NCI-H128 (cell line): Measurements from ENCODE around the gene IPO13.

Experiments
- DNase-seq: peaks from one replicate; lab custom pipeline; 2025; ENCODE audit not compliant: unreplicated experiment; lab: John Stamatoyannopoulos, UW

IPO13 gene

DNA sequence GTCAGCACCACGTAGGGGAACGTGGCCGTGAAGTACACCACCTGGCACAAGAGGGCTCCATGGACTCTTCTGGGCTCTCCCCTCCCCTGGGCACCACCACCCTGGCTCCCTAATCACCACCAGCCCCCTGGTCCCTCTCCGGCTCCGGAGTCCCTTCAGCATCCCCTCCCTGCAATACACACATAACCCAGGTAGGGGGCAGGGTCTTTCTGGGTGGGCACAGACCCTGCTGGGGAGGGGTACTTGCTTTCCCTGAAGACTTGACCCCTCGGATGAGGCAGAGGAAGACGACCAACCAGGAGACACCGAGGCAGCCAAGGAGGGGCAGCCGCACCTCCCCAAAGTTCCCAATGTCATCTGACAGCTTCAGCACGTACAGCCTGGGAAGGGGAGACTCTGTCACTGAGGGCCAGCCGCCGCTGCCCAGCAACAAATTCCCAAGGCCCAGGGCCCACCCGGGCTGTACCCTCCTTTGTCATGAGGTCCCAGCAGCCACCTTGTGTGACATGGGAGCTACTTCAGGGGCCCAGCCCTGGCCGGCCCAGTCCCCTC is 55.9 kb downstream of the IPO13 start:
- no peak for DNase-seq

DNA sequence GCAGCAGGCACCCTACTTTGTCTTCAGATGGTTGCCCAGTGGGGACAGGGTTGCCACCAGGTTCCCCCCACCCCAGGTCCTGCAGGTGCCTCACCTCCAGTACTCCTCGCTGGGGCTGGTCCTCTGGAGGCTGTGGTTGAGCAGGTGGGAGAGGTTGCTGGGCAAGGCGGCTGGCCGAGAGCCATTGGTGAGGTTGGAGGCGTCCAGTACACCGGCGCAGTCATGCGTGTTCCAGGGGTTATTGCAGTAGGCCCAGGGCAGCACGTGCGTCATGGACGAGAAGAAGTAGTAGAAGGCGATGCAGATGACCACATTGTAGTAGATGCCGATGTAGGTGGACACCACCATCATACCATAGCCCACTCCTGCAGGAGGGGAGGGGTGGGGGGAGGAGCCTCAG is 61.5 kb downstream of the IPO13 start:
- no peak for DNase-seq

DNA sequence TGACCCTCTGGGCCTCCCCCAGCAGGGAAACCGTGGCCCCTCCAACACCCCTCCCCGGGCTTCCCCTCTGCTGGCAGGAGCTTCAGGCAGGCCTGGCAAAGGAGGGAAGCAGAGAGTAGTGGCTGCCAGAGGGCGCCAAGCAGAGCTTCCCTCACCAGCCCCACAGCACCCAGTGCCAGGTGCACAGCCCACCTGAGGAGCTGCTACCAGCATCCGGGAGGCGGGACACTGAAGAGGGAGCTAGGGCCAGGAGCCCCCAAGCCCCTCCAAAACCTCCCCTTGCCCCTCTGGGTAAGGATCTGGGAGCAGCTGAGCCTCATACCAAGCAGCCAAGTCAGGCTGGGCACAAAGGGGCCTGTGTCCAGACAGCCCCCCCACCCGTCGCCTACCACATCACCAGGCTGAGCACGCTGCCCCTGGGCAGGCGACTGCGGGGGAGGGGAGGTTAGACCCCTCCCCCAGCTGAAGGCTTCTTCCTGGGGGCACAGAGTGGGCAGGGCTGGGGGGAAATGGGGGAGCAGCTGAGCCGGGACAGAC is 64.3 kb downstream of the IPO13 start:
- no peak for DNase-seq

DNA sequence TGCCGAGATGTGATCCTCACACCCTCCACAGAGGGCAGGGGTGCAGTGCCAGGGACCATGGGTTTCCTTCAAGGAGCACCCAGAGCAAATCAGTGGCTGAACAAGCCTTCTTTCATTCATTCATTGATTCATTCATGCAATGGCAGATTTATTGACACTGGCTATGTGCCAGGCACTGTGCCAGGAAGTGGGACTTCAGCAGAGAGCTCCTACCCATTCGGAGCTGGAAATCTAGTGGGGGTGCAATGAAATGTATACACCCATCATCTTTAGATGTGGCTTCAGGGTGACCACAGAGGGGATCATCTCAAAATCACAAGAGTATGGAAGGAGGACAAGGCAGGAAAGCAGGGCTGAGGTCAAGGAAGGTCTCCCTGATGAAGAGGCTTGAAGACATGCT is 65.7 kb downstream of the IPO13 start:
- DNase-seq: no peak

DNA sequence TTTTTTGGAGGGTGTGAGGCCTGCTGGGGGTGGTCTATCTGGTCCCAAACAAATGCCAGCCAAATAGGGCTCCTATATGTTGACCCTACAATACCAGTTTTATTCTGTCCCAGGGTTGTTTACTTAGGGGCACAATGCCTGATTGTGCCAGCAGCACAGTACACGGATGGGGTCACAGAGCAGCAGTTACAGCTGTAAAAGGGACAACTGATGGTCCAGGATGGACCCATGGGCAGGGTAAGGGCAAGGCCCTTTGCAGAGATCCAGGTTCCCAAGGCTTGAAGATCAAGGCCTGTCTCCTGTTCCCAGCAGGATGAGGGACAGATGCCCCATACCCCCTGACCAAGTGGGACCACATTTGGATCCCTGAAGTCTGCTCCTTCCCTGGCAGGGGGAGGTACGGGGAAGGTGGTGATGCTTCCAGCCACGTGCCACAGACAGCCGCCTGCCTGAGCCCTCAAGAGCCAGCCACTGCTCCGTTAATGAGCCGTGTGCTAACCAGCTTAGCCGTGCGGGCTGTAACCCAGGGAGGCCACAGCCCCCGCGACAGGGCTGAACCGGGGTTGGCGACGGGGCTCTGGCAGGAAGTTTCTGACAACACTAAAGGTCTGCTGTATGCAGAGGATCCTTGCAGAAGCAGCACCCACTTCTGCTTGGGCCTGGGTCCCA is 66.3 kb downstream of the IPO13 start:
- DNase-seq: no peak

DNA sequence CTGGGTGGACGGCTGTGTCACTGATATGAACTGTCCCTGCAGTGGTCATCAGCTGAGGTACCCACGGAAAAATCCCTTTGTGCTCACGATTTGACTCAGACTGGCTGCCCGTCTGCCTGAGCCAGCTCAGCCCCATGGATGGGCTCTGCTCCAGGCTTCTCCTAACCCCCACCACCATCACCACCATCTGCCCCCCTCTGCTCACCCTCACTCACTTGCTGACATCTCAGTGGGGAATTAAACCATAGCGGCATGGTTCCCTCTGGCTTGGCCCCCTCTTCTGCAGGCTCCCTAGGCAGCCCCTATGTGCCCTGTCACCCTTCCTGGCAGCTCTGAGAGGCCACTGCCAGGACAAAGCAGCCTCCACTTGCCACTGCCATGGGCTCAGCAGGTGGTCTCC is 67.2 kb downstream of the IPO13 start:
- no peak for DNase-seq

DNA sequence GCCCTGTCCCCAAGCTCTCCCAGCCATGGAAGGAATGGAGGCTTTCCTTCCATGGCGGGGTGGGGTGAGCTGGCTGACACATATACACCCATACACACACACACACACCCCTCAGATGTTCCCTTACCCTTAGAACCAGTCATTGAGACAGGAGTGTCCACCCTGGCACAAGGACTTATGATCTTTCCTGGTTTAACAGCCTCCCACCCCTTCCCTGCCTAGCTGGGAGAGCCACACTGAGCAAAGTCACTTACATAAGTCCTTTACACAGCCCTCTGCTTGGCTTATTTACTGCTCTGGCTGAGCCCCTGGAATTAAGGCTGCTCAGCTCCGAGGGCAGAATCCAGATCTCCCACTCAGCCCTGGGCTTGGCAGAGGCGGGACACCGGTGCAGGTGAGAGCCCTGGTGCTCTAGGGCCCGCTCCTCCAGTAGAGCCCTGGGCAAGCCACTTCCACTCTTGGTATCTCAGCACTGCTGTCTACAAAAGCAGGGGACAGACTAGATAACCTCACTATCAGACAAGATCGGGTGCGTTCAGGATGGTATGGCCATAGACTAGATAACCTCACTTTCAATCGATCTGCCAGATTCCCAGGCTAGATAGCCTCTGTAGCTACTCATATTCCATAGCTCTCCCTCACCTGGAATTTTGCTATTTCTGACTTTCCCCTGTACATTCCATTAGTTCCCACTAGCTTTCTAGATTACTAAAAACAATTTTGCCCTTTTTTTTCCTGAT is 67.8 kb downstream of the IPO13 start:
- DNase-seq: no peak

DNA sequence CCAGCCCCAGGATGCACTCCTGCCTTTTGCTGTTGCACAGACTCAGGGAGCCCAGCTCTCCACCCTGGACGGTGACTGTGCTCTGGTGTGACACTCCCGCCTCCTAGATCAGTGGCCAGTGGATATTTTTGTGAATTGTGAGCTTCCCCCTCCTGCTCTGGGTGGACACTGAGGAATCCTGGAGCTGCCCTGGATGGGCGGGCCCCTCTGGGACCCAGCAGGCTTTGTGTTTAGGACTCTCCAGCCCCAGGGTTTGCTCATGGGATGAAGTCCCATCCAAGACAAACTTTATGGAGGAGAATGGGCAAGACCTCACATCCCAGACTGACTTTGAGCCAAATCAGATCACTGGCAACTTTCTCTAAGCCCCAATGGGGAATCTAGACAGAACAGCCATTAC is 68.5 kb downstream of the IPO13 start:
- no peak for DNase-seq

DNA sequence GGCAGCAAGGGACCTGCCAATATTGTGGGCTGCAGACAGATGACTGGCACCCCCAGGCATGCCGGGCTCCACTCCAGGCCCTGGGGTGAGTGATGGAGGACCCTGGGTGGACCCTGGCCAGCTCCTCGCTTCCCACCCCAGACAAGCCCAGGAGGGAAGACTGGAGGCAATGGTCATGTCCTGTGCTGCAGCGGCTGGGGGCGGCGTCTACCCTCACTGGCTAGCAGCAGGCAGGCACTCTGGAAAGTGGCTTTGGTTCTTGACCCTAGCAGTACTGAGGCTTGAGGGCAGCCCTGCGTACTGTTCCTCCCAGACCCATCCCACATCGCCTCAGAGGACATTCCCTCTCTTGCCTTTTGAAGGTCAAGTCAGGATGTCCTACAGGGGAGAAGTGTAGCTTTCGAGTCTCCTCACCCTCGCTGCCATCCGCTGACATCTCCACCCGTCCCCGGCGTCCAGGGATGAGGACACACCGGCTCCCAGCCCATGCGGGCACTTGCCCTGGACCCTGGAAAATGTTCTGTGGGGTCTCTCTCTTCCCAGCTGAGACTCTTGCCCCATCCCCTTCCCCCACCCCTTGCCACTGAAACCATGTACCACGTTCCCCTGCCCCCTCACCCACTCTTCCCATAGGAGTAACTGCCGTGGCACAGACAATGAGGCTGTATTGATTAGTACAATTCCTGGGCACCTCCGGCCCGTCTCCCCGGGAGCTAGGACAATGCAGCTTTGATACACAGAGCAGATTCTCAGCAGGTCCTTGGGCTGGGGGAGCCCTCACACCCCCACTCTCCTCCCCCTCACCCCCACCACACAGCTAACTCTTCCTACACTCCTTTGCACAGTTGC is 69.5 kb downstream of the IPO13 start:
- no peak for DNase-seq

DNA sequence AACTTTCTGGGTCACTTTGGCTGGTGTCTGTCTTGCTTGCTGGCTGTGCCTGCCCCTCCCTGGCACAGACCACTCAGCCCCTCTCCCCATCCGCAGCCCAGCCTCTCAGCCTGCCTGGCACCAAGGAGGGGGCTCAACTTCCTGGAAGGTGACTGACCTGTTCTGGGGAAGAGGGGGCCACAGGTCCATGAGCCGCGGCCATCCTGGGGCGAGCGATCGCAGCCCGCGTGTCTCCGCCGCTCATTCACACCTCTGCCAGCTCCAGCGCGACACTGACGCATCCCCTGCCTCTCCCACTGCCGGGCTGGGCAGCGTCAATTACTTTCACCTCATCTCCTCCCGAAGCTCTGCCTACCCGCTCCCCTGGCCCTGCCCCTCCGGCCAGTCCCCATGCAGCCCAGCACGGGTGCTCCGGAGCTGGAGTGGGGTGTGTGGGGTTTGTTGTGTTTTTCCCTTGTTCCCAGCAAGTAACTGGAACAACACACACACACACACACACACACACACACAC is 70.2 kb downstream of the IPO13 start:
- no peak for DNase-seq
